Spleen (tissue), 7 donors: ENCODE data around the gene COL23A1.

ENCODE experiments used
- POLR2A ChIP-seq, 3 donors: fragments of 450-650 bp; IDR thresholded peaks; one replicate each; pipeline ENCODE4 v1.5.1; 2017; ENCODE audit warnings: antibody characterized with exemption in 3 of 3, mild to moderate bottlenecking in 1 of 3
- TF ChIP-seq, protein P1 (sequence below), 11 experiments: fragments of 200-600 bp in 7 of 11; fragments of 450-650 bp in 4 of 11; sonication (generic) in 4 of 11; IDR thresholded peaks in 8 of 11; conservative IDR thresholded peaks in 3 of 11; 1 replicate in 7 of 11; 2 replicates in 4 of 11; pipeline versions ENCODE4 v1.4.0 to v1.8.0; 2016 to 2021; ENCODE audit warnings: antibody characterized with exemption in 11 of 11, inconsistent platforms in 4 of 11, mild to moderate bottlenecking in 1 of 11
- donor health status: DM: no; HTN: no; CAD: no; lungs with moderate emphysema.
- donor health status: DM: no; HTN: no; CAD: no.
- donor health status: DM: no; HTN: no; CAD: no.

GRCh38 chr5:178535299-178536175 lies 54.7 kb downstream of the COL23A1 start:
- TF ChIP-seq, protein P1, sequence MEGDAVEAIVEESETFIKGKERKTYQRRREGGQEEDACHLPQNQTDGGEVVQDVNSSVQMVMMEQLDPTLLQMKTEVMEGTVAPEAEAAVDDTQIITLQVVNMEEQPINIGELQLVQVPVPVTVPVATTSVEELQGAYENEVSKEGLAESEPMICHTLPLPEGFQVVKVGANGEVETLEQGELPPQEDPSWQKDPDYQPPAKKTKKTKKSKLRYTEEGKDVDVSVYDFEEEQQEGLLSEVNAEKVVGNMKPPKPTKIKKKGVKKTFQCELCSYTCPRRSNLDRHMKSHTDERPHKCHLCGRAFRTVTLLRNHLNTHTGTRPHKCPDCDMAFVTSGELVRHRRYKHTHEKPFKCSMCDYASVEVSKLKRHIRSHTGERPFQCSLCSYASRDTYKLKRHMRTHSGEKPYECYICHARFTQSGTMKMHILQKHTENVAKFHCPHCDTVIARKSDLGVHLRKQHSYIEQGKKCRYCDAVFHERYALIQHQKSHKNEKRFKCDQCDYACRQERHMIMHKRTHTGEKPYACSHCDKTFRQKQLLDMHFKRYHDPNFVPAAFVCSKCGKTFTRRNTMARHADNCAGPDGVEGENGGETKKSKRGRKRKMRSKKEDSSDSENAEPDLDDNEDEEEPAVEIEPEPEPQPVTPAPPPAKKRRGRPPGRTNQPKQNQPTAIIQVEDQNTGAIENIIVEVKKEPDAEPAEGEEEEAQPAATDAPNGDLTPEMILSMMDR (IDR thresholded peaks at IDR 0.05 in 8 of 11, conservative IDR thresholded peaks at IDR 0.05 in 3 of 11) = no peak
- TF ChIP-seq POLR2A (IDR thresholded peaks at IDR 0.05) = no peak
